ENCODE data around the gene ANK3. TPM values are rescaled to one million over a fixed set of nuclear protein-coding genes. Genes with fewer than 3 reads are reported as not detected.

Gene ANK3
- total RNA-seq, 1 experiment from 2014 or later: 9.6 TPM

GRCh38 chr10:60172363-60172990 lies 217.2 kb downstream of the ANK3 start:
- in situ Hi-C loops (cut with HindIII; ENCODE audit: low sequenced_read_pairs): no loop called here
- no peak for DNase-seq (ENCODE audit: low spot score)

DNA sequence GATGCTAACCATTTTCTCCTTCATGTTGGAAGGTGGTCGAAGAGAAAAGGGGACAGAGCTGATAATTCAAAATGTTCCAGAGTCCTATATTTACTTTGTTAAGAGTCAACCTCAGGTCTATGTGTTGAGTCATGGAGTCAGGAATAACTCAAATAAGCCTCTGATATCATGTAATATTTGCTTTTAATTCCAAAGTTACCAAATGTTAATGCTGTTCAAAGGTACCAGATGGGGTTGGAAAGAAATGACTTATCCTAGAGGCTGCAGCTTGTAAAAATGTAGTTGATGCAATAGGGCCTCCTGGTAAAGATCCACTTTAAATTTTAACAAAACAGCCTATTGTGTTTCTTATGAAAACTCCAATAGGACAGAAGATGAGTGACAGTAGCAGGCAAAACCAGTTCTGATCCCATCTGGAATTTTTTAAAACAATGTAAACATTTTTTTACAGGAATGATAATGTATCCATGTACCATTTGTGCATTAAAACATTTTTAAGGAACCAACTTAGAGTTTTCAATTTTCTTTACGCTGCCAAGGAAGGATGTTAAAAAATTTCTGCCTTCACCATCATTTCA lies 218.2 kb downstream of the ANK3 start:
- DNase-seq (ENCODE audit: low spot score): no peak
- in situ Hi-C loops (cut with HindIII; ENCODE audit: low sequenced_read_pairs): no loop called here

DNA sequence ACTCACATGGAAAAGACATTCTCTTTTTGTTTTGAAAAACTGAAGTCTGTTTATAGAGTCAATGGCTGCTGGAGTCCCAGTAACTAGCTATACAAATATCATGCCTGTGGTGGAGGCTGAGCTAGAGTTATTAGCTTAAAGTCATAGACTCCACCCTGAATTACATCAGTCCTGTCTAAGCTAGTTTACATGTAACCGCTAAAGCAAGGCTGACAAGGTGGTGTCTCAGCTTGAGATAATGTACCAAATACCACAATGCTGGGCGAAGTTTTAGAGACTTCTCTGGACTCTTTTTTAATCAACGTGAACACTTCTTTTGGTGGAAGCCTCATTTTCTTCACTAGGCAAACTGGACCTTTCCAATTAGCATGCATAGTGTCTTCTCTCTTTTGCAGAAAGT lies 219.4 kb downstream of the ANK3 start:
- no peak for DNase-seq (ENCODE audit: low spot score)

GRCh38 chr10:60169111-60169510 lies 220.6 kb downstream of the ANK3 start:
- in situ Hi-C loops (cut with HindIII; ENCODE audit: low sequenced_read_pairs): no loop called here
- no peak for DNase-seq (ENCODE audit: low spot score)

More for the DNA sequence above, 219.4 kb downstream of the ANK3 start:
- in situ Hi-C loops (cut with HindIII; ENCODE audit: low sequenced_read_pairs): no loop called here

- in situ Hi-C loops (cut with HindIII; ENCODE audit: low sequenced_read_pairs): no loop called here
- DNase-seq (ENCODE audit: low spot score): peak; percentile 77
These were observed 222.6 kb downstream of the ANK3 start for GRCh38 chr10:60167050-60167449.

DNA sequence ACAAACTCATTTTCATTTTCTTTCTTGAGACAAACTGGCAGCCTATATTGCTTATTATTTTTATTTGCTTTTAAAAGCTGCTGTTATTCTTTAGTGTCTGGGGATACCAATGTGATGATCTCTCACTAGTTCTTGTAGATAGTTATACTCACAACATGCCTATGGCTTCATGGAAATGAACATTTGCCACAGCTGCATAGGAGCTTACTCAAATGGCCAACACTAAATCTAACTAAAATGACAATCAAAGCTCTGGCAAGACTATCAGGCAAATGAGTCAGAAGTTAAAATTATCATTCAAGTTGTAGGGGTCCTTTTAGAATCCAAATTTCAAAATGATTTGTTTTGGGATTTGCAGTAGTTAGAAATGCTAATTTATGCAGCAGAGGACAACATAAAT lies 225.9 kb downstream of the ANK3 start:
- in situ Hi-C loops (cut with HindIII; ENCODE audit: low sequenced_read_pairs): no loop called here
- no peak for DNase-seq (ENCODE audit: low spot score)

GRCh38 chr10:60162631-60163030 lies 227.0 kb downstream of the ANK3 start:
- in situ Hi-C loops (cut with HindIII; ENCODE audit: low sequenced_read_pairs): no loop called here
- DNase-seq (ENCODE audit: low spot score): peak; percentile 54

GRCh38 chr10:60155943-60156683 lies 233.6 kb downstream of the ANK3 start:
- no peak for DNase-seq (ENCODE audit: low spot score)
- in situ Hi-C loops (cut with HindIII; ENCODE audit: low sequenced_read_pairs): no loop called here

DNA sequence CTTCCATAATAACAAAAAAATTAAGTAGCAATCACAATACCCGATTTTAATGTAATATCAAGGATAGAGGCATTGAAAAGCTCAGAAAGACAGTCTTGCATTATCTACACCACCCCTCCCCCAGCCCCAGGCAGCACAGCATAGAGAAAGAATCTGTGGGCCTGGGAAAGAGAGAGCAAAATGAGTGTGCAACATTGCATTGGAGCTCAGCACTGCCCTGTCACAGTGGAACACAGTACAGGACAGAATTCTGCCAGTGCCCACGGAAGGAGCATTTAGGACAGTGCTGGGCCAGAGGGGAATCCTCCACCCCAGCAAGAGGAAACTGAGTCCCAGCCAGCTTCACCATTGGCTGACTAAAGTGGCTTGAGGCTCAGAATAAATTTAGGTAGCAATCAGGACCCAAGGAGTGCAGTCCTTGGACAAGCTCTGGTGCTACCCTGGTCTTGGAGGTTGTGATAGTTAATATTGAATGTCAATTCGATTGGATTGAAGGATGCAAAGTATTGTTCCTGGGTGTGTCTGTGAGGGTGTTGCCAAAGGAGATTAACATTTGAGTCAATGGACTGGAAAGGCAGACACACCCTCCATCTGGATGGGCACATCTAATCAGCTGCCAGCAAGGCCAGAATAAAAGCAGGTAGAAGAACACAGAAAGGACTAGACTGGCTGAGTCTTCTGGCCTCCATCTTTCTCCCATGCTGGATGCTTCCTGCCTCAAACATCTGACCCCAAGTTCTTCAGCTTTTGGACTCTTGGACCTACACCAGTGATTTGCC lies 234.4 kb downstream of the ANK3 start:
- in situ Hi-C loops (cut with HindIII; ENCODE audit: low sequenced_read_pairs): no loop called here
- no peak for DNase-seq (ENCODE audit: low spot score)

GRCh38 chr10:60149003-60149402 lies 240.7 kb downstream of the ANK3 start:
- in situ Hi-C loops (cut with HindIII; ENCODE audit: low sequenced_read_pairs): no loop called here
- DNase-seq (ENCODE audit: low spot score): no peak

DNA sequence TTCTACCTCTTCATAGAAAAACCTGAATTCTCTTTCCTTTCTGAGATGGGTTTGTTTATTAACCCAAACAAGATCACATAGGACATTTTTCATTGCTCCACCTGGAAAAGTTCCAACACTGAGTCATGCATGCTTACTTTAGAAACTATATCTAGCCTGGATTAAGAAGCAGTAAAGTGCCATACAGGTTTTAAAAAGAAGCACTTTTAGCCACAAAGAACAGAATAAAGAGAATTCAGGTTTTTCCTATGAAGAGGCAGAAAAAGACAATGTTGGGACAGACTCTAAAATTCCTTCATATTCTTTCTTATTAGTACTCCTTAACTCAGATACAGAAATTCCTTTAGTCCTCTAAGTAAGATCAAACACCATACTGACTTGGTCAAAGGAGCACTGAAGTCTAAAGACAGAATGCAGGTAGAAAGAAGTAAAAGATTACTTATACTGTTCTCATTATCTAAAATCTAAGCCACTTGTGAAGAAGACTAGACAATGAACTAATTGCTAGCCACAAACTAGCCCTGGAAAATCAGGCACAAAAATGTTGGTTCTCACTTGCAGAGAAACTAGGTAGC lies 241.3 kb downstream of the ANK3 start:
- in situ Hi-C loops (cut with HindIII; ENCODE audit: low sequenced_read_pairs): no loop called here
- peak; percentile 64 for DNase-seq (ENCODE audit: low spot score)

- in situ Hi-C loops (cut with HindIII; ENCODE audit: low sequenced_read_pairs): no loop called here
- no peak for DNase-seq (ENCODE audit: low spot score)
These were observed 242.0 kb downstream of the ANK3 start for GRCh38 chr10:60147576-60148265.

GRCh38 chr10:60147025-60147424 lies 242.7 kb downstream of the ANK3 start:
- in situ Hi-C loops (cut with HindIII; ENCODE audit: low sequenced_read_pairs): no loop called here
- DNase-seq (ENCODE audit: low spot score): no peak

- DNase-seq (ENCODE audit: low spot score): no peak
- in situ Hi-C loops (cut with HindIII; ENCODE audit: low sequenced_read_pairs): no loop called here
These were observed 245.6 kb downstream of the ANK3 start for GRCh38 chr10:60144099-60144498.

DNA sequence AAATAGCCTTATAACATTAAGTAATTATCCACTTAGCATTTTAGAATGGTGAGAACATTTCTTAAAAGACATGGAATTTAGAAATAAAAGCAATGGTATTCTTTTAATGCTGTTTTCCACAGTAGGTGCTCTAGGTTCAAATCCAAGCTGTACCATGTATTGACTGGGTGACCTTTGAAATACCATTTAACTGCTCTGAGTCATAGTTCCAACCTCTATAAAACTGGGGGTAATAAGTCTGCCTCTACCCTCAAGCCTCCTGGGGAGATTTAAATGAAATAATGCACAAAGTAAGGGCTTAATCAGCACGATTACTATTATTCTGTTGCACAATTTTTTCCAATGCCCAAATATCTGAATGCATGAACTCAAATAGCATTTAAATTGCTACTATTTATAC lies 246.9 kb downstream of the ANK3 start:
- in situ Hi-C loops (cut with HindIII; ENCODE audit: low sequenced_read_pairs): no loop called here
- DNase-seq (ENCODE audit: low spot score): no peak

DNA sequence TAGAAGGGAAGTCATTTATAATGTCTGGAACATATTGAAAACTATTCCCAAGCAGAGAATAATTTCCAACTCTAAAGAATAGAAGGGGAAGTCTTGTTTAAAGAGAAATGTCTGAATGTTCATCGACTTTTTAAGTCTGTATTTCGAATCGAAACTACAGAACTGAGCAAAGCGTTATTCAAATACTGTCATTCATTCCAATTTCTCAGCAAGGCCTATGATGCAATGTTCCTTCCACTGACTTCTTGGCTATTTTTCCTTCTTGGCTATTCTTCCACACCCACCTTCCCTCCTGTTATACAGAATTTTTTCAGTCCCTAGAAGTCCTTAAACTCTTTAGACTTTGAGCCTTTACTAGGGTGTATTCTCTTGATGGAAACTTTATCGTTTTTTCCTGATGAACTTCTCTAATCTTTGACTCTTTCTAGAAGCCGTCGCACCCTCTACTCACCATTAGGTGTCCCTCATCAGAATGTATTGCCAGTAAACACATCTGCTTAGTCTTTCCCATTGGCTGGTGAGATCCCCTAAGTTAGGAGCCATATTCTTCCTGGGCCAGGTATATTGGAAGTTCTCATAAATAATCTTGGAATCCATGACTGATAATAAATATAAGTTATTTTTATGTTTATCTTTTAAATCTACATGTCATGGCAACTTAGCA lies 247.6 kb downstream of the ANK3 start:
- in situ Hi-C loops (cut with HindIII; ENCODE audit: low sequenced_read_pairs): no loop called here
- DNase-seq (ENCODE audit: low spot score): no peak

GRCh38 chr10:60140651-60141632 lies 248.7 kb downstream of the ANK3 start:
- in situ Hi-C loops (cut with HindIII; ENCODE audit: low sequenced_read_pairs): no loop called here
- DNase-seq (ENCODE audit: low spot score): no peak

All from G401 (cell line).